ENCODE measurements around the gene WDR72. TPM values are rescaled to one million over a fixed set of nuclear protein-coding genes. Genes with fewer than 3 reads are reported as not detected.

Gene WDR72
- total RNA-seq, 4 donors from 2014 or later, result not detected

DNA sequence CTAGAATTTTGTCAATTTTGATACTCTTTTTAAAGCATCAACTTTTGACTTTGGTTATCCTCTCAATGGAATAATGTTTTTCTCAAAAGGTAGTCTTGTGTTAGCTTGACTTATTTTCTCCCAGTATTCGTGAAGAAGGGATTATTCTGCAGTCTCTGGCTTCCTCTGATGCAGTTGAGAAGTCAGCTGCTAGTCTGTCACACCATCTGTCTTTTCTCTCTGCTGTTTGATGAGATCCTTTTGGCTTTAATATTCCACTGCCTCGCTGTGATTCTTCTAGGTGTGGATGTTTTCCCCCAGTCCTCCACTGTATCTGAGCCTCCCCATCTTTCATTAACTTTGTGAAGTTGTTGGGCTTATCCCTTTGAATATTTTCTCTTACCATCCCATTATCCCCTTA is 141.0 kb downstream of the WDR72 start:
- H3K4me3 ChIP-seq, result no peak overlapping the region
- TF ChIP-seq POLR2A (IDR thresholded peaks at IDR 0.05; ENCODE audit: low read depth) (no peak), EP300 (IDR thresholded peaks at IDR 0.05) (no peak), POLR2AphosphoS5 (IDR thresholded peaks at IDR 0.05) (no peak)
- TF ChIP-seq, protein P1, sequence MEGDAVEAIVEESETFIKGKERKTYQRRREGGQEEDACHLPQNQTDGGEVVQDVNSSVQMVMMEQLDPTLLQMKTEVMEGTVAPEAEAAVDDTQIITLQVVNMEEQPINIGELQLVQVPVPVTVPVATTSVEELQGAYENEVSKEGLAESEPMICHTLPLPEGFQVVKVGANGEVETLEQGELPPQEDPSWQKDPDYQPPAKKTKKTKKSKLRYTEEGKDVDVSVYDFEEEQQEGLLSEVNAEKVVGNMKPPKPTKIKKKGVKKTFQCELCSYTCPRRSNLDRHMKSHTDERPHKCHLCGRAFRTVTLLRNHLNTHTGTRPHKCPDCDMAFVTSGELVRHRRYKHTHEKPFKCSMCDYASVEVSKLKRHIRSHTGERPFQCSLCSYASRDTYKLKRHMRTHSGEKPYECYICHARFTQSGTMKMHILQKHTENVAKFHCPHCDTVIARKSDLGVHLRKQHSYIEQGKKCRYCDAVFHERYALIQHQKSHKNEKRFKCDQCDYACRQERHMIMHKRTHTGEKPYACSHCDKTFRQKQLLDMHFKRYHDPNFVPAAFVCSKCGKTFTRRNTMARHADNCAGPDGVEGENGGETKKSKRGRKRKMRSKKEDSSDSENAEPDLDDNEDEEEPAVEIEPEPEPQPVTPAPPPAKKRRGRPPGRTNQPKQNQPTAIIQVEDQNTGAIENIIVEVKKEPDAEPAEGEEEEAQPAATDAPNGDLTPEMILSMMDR (IDR thresholded peaks at IDR 0.05), result no peak
- no peak for DNase-seq (ENCODE audit: extremely low spot score)
- H3K36me3 ChIP-seq, result no peaks in the 10 kb centered on the region
- H3K4me1 ChIP-seq, result no peaks in the 10 kb centered on the region
- H3K9me3 ChIP-seq, result no peaks in the 10 kb centered on the region
- H3K27ac ChIP-seq (replicated peaks in 1 of 4), result no peak overlapping the region
- WGBS, result 20% methylated on average over 2 of the region's 2 CpGs
- intact Hi-C loops (cut with DNase I), result no loop called here
- H3K27me3 ChIP-seq, result no peaks in the 10 kb centered on the region

DNA sequence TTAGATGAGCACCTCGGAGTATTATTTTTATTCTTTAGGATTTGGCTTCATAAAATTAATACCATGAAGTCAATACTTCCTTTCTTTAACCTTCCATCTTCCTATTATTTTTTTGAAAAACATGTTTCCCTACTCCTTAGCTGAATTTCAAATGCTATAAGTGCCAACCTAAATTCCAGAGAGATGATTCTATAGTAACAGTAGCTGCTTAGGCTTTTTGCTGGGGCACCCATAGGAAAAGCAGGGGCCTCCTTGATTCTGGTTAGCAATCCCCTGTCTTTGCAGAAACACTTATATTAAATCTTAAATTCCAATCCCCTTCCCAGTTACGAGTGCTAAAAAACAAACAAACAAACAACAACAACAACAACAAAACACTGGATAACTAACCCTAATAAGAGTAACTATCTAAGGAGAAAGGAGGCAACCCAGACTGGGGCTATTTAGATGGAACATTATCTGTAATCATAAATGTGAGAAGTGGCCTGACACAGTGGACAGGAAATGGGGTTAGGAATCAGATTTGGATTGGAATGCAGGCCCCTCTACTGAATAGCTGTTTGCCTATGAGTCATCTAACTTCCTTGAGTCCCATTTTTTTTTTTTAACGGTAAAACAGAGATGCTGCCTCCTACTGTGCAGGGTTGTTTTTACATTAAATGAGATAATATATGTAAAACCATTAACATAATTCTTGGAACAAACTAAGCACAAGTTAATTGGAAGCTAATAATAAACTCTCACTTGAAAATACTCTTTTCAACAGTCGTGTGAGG is 148.1 kb downstream of the WDR72 start:
- Histone ChIP-seq H3K4me1 (no peaks in the 10 kb centered on the region), H3K4me3 (no peak overlapping the region), H3K9me3 (no peaks in the 10 kb centered on the region), H3K27ac (replicated peaks in 1 of 4) (no peak overlapping the region), H3K36me3 (no peaks in the 10 kb centered on the region), H3K27me3 (no peaks in the 10 kb centered on the region)
- TF ChIP-seq, protein P1 (IDR thresholded peaks at IDR 0.05), result no peak
- TF ChIP-seq POLR2AphosphoS5 (IDR thresholded peaks at IDR 0.05), result no peak
- TF ChIP-seq EP300 (IDR thresholded peaks at IDR 0.05), result no peak
- TF ChIP-seq POLR2A (IDR thresholded peaks at IDR 0.05; ENCODE audit: low read depth), result no peak
- no peak for DNase-seq (ENCODE audit: extremely low spot score)
- WGBS, result 71% methylated on average over 4 of the region's 4 CpGs
- intact Hi-C loops (cut with DNase I), result no loop called here

DNA sequence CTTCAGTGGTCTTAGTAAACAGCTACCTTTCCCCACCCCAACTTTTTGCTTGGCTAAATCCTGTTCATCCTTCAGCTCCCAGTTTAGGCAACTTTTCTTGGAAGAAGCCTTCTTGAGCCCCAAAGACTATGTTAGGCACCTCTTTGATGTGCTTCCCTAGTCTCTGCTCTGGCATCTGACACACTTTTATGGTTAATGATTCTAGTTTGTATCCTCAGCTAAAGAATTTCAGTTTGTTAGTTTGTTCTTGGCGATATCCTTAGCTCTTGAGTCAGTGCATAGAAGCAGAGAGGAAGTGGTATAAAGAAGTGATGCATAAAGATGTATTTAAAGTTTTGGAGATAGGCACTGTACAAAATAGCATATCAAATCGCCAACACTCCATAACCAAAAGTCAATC is 168.4 kb downstream of the WDR72 start:
- no peak for TF ChIP-seq POLR2AphosphoS5 (IDR thresholded peaks at IDR 0.05)
- DNase-seq (ENCODE audit: extremely low spot score), result no peak
- Histone ChIP-seq H3K27ac (replicated peaks in 1 of 4) (no peak overlapping the region), H3K27me3 (no peaks in the 10 kb centered on the region), H3K4me3 (no peak overlapping the region), H3K9me3 (no peaks in the 10 kb centered on the region), H3K36me3 (no peaks in the 10 kb centered on the region), H3K4me1 (no peaks in the 10 kb centered on the region)
- WGBS, result 99% methylated on average over 2 of the region's 2 CpGs
- intact Hi-C loops (cut with DNase I), result no loop called here

DNA sequence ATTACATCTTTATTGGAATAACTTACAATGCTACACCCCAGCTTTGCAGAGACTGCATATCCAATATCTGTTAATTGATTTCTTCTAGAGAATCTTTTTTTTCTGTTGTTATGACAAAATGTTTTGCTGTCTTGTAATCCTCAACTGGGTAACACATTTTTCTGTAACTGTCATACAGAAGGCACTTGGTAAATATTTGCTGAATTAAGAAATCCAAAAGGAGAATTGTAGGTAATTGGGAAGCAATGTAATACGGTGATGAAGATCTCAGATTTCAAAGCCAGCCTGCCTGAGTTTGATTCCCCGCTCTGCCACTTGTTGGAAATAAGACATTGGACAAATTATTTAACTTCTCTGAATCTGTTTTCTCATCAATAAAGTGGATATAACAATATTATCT is 169.1 kb downstream of the WDR72 start:
- intact Hi-C loops (cut with DNase I), result no loop called here
- 81% methylated on average over 2 of the region's 2 CpGs for WGBS
- no peak overlapping the region for H3K4me3 ChIP-seq
- TF ChIP-seq EP300 (IDR thresholded peaks at IDR 0.05) (no peak), POLR2A (IDR thresholded peaks at IDR 0.05; ENCODE audit: low read depth) (no peak), POLR2AphosphoS5 (IDR thresholded peaks at IDR 0.05) (no peak)
- TF ChIP-seq, protein P1 (IDR thresholded peaks at IDR 0.05), result no peak
- no peaks in the 10 kb centered on the region for H3K4me1 ChIP-seq
- DNase-seq (ENCODE audit: extremely low spot score), result no peak
- H3K27ac ChIP-seq (replicated peaks in 1 of 4), result no peak overlapping the region
- H3K27me3 ChIP-seq, result no peaks in the 10 kb centered on the region
- H3K36me3 ChIP-seq, result no peaks in the 10 kb centered on the region
- no peaks in the 10 kb centered on the region for H3K9me3 ChIP-seq

DNA sequence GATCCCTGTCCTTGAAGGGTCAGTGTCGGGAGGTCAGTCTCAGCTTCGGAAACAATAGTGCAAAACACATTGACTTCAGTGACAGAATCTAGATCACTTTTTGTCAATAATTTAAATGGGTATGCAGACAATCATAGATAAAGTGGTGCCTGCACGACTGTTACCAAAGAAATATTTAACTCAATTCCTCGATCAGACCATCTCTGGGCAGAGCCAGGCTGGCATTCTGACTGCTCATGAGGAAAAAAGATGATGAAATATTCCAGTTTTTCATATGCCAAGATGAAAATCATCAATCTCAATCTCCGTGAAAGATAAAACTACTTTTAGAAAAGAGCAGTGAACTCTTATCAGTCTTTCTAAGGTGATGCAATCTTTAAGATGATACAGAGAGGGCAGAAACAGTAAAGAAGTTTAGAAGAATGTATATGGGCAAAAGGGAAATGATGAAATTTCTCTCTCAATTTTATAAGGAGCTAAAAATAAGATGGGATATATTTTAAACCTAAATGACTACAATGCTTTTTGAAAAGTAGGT is 169.9 kb downstream of the WDR72 start:
- Histone ChIP-seq H3K9me3 (no peaks in the 10 kb centered on the region), H3K27ac (replicated peaks in 1 of 4) (no peak overlapping the region), H3K4me3 (no peak overlapping the region), H3K36me3 (no peaks in the 10 kb centered on the region), H3K27me3 (no peaks in the 10 kb centered on the region), H3K4me1 (no peaks in the 10 kb centered on the region)
- DNase-seq (ENCODE audit: extremely low spot score), result no peak
- TF ChIP-seq POLR2A (IDR thresholded peaks at IDR 0.05; ENCODE audit: low read depth) (no peak), EP300 (IDR thresholded peaks at IDR 0.05) (no peak), POLR2AphosphoS5 (IDR thresholded peaks at IDR 0.05) (no peak)
- TF ChIP-seq, protein P1 (IDR thresholded peaks at IDR 0.05), result no peak
- intact Hi-C loops (cut with DNase I), result no loop called here
- WGBS, result 70% methylated on average over 5 of the region's 5 CpGs
